ENCODE results near the gene FNDC3B. TPM values are rescaled to one million over a fixed set of nuclear protein-coding genes. Genes with fewer than 3 reads are reported as not detected.

Gene FNDC3B
- total RNA-seq, 1 donor from 2014 or later = 71.3 TPM

GRCh38 chr3:172346161-172346560, 306.8 kb downstream of the FNDC3B start:
- no peak overlapping the region for H3K4me3 ChIP-seq (ENCODE audit: low read depth, low read length)
- TF ChIP-seq CTCF (IDR thresholded peaks at IDR 0.05; ENCODE audit: insufficient read depth, low read length, poor library complexity, severe bottlenecking) = no peak
- no peak for DNase-seq (ENCODE audit: low read depth)
- no peaks in the 10 kb centered on the region for H3K27me3 ChIP-seq (ENCODE audit: control insufficient read depth, insufficient read depth, low read length)
- H3K36me3 ChIP-seq (ENCODE audit: control insufficient read depth, insufficient read depth, low read length) = peaks cover 5% of the 10 kb centered on the region

- Histone ChIP-seq H3K27me3 (ENCODE audit: control insufficient read depth, insufficient read depth, low read length) (no peaks in the 10 kb centered on the region), H3K4me3 (ENCODE audit: low read depth, low read length) (no peak overlapping the region), H3K36me3 (ENCODE audit: control insufficient read depth, insufficient read depth, low read length) (peaks cover 4% of the 10 kb centered on the region)
- TF ChIP-seq CTCF (IDR thresholded peaks at IDR 0.05; ENCODE audit: insufficient read depth, low read length, poor library complexity, severe bottlenecking) = no peak
- DNase-seq (ENCODE audit: low read depth) = no peak
These were observed 308.7 kb downstream of the FNDC3B start for GRCh38 chr3:172347895-172348679.

- H3K36me3 ChIP-seq (ENCODE audit: control insufficient read depth, insufficient read depth, low read length) = peaks cover 2% of the 10 kb centered on the region
- no peak overlapping the region for H3K4me3 ChIP-seq (ENCODE audit: low read depth, low read length)
- H3K27me3 ChIP-seq (ENCODE audit: control insufficient read depth, insufficient read depth, low read length) = no peaks in the 10 kb centered on the region
- TF ChIP-seq CTCF (IDR thresholded peaks at IDR 0.05; ENCODE audit: insufficient read depth, low read length, poor library complexity, severe bottlenecking) = no peak
- DNase-seq (ENCODE audit: low read depth) = no peak
These were observed 312.6 kb downstream of the FNDC3B start for GRCh38 chr3:172351895-172352466.

GRCh38 chr3:172352786-172353185, 313.4 kb downstream of the FNDC3B start:
- no peak for DNase-seq (ENCODE audit: low read depth)
- no peak for TF ChIP-seq CTCF (IDR thresholded peaks at IDR 0.05; ENCODE audit: insufficient read depth, low read length, poor library complexity, severe bottlenecking)
- H3K36me3 ChIP-seq (ENCODE audit: control insufficient read depth, insufficient read depth, low read length) = peaks cover 2% of the 10 kb centered on the region
- no peak overlapping the region for H3K4me3 ChIP-seq (ENCODE audit: low read depth, low read length)
- no peaks in the 10 kb centered on the region for H3K27me3 ChIP-seq (ENCODE audit: control insufficient read depth, insufficient read depth, low read length)

GRCh38 chr3:172354931-172355499, 315.6 kb downstream of the FNDC3B start:
- Histone ChIP-seq H3K36me3 (ENCODE audit: control insufficient read depth, insufficient read depth, low read length) (peaks cover 2% of the 10 kb centered on the region), H3K27me3 (ENCODE audit: control insufficient read depth, insufficient read depth, low read length) (no peaks in the 10 kb centered on the region), H3K4me3 (ENCODE audit: low read depth, low read length) (no peak overlapping the region)
- TF ChIP-seq CTCF (IDR thresholded peaks at IDR 0.05; ENCODE audit: insufficient read depth, low read length, poor library complexity, severe bottlenecking) = no peak
- DNase-seq (ENCODE audit: low read depth) = no peak

All from kidney epithelial cell (primary cell).